Measurements from ENCODE around the gene SYNC.

- TF ChIP-seq, protein P1, sequence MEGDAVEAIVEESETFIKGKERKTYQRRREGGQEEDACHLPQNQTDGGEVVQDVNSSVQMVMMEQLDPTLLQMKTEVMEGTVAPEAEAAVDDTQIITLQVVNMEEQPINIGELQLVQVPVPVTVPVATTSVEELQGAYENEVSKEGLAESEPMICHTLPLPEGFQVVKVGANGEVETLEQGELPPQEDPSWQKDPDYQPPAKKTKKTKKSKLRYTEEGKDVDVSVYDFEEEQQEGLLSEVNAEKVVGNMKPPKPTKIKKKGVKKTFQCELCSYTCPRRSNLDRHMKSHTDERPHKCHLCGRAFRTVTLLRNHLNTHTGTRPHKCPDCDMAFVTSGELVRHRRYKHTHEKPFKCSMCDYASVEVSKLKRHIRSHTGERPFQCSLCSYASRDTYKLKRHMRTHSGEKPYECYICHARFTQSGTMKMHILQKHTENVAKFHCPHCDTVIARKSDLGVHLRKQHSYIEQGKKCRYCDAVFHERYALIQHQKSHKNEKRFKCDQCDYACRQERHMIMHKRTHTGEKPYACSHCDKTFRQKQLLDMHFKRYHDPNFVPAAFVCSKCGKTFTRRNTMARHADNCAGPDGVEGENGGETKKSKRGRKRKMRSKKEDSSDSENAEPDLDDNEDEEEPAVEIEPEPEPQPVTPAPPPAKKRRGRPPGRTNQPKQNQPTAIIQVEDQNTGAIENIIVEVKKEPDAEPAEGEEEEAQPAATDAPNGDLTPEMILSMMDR (conservative IDR thresholded peaks at IDR 0.05 in 1 of 2, IDR thresholded peaks at IDR 0.05 in 1 of 2; ENCODE audit: low read depth in 1 of 2, low read length in 2 of 2), result no peak
- TF ChIP-seq EZH2 (IDR thresholded peaks at IDR 0.05; ENCODE audit: low read length, missing control alignments), result no peak
Measured at GRCh38 chr1:32748348-32748747, 45.8 kb upstream of the SYNC start.
